ENCODE measurements around the gene CCT2.

DNA sequence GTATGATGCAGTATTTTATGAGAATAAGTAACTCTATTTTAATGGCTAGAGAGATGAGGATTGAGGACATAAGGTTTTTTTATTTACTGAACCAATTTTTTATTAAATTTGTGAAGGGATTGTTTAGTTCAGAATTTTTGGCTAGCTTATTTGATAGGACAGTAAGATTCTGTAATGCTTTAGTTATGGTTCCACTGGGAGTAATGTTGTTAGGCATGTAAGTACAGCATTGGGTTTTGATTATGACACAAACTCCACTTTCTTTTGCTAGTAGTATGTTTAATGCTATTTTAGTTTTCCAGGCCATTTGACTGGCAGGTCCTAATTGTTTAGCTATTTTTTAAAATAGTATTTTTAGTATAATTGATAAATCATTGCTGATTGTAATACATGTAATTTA lies 59.3 kb downstream of the CCT2 start:
- no peak for TF ChIP-seq POLR2A (IDR thresholded peaks at IDR 0.05)
- TF ChIP-seq, protein P1, sequence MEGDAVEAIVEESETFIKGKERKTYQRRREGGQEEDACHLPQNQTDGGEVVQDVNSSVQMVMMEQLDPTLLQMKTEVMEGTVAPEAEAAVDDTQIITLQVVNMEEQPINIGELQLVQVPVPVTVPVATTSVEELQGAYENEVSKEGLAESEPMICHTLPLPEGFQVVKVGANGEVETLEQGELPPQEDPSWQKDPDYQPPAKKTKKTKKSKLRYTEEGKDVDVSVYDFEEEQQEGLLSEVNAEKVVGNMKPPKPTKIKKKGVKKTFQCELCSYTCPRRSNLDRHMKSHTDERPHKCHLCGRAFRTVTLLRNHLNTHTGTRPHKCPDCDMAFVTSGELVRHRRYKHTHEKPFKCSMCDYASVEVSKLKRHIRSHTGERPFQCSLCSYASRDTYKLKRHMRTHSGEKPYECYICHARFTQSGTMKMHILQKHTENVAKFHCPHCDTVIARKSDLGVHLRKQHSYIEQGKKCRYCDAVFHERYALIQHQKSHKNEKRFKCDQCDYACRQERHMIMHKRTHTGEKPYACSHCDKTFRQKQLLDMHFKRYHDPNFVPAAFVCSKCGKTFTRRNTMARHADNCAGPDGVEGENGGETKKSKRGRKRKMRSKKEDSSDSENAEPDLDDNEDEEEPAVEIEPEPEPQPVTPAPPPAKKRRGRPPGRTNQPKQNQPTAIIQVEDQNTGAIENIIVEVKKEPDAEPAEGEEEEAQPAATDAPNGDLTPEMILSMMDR (IDR thresholded peaks at IDR 0.05), result no peak
